GM06990 (cell line): ENCODE measurements around the gene VKORC1L1.
"Not testable (repeated sequence)": the region's sequence is repeated elsewhere in the genome, so short reads cannot be mapped to it uniquely, and the experiment has no call there.

Experiments used
- DNase-seq: peaks from one replicate; pipeline ENCODE4 v3.0.0-alpha.2; 2011; ENCODE audit not compliant: insufficient read length; ENCODE audit errors: extremely low read depth
- H3K27me3 ChIP-seq: replicated peaks from 2 replicates; pipeline ENCODE4 v1.6.0; 2011; ENCODE audit warnings: low read length; ENCODE audit not compliant: control insufficient read depth, insufficient read depth
- H3K36me3 ChIP-seq: 2 replicates; pipeline ENCODE4 v1.5.1; 2011; ENCODE audit warnings: low read length; ENCODE audit not compliant: control insufficient read depth, insufficient read depth
- H3K4me3 ChIP-seq: replicated peaks from 2 replicates; pipeline ENCODE4 v1.5.1; 2011; ENCODE audit warnings: low read depth, mild to moderate bottlenecking, control low read depth, low read length
- CTCF ChIP-seq: IDR thresholded peaks from 2 replicates; pipeline ENCODE4 v1.5.1; 2011; ENCODE audit warnings: low read length, control low read depth, mild to moderate bottlenecking, inconsistent platforms; ENCODE audit not compliant: insufficient read depth, poor library complexity, severe bottlenecking

Gene VKORC1L1

GRCh38 chr7:65988084-65988483, 115.2 kb downstream of the VKORC1L1 start:
- Histone ChIP-seq H3K27me3 (no peaks in the 10 kb centered on the region), H3K36me3 (no peaks in the 10 kb centered on the region), H3K4me3 (no peak overlapping the region)
- no peak for DNase-seq
- no peak for TF ChIP-seq CTCF

GRCh38 chr7:65988503-65988902, 115.6 kb downstream of the VKORC1L1 start:
- not testable (repeated sequence) for H3K27me3 ChIP-seq, H3K36me3 ChIP-seq, H3K4me3 ChIP-seq, DNase-seq

GRCh38 chr7:65989694-65990080, 116.8 kb downstream of the VKORC1L1 start:
- DNase-seq, result no peak
- H3K36me3 ChIP-seq, result no peaks in the 10 kb centered on the region
- H3K27me3 ChIP-seq, result no peaks in the 10 kb centered on the region
- H3K4me3 ChIP-seq, result no peak overlapping the region
- no peak for TF ChIP-seq CTCF

- H3K36me3 ChIP-seq, DNase-seq, H3K27me3 ChIP-seq, H3K4me3 ChIP-seq: not testable (repeated sequence)
Measured at GRCh38 chr7:65991829-65992228, 119.0 kb downstream of the VKORC1L1 start.

GRCh38 chr7:65992526-65992925, 119.7 kb downstream of the VKORC1L1 start:
- no peak for DNase-seq
- no peaks in the 10 kb centered on the region for H3K36me3 ChIP-seq
- no peak overlapping the region for H3K4me3 ChIP-seq
- TF ChIP-seq CTCF, result no peak
- no peaks in the 10 kb centered on the region for H3K27me3 ChIP-seq

GRCh38 chr7:65994984-65995383, 122.1 kb downstream of the VKORC1L1 start:
- not testable (repeated sequence) for H3K4me3 ChIP-seq, H3K36me3 ChIP-seq, DNase-seq, H3K27me3 ChIP-seq

GRCh38 chr7:66000823-66001417, 128.0 kb downstream of the VKORC1L1 start:
- H3K4me3 ChIP-seq, DNase-seq, H3K36me3 ChIP-seq, H3K27me3 ChIP-seq: not testable (repeated sequence)

GRCh38 chr7:66005115-66005671, 132.3 kb downstream of the VKORC1L1 start:
- H3K36me3 ChIP-seq, DNase-seq, H3K27me3 ChIP-seq, H3K4me3 ChIP-seq: not testable (repeated sequence)
